HG02623 (cell line): Measurements from ENCODE around the gene ZNHIT1.
"Not testable (repeated sequence)": the region's sequence is repeated elsewhere in the genome, so short reads cannot be mapped to it uniquely, and the experiment has no call there.

ENCODE experiments used
- ATAC-seq: cut with Tn5 transposase; IDR thresholded peaks from one replicate; pipeline ENCODE4 v1.9.1; 2021; ENCODE audit warnings: moderate library complexity; ENCODE audit not compliant: unreplicated experiment

The ZNHIT1 gene

GRCh38 chr7:101240226-101241014 lies 22.5 kb downstream of the ZNHIT1 start:
- no peak for ATAC-seq

DNA sequence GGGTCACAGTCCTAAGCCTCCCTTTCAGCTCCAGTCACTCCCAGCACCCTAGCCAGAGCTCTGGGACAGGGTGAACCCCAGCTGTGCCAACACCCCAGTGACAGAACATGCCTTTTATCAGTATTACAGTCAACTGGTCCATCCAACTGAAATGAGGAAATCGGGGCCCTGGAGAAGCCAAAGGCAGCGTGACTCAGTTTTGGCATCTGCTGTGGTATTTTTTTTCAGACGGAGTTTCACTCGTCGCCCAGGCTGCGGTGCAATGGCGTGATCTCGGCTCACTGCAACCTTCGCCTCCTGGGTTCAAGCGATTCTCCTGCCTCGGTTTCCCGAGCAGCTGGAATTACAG lies 23.0 kb downstream of the ZNHIT1 start:
- ATAC-seq: no peak

GRCh38 chr7:101241443-101242349 lies 23.7 kb downstream of the ZNHIT1 start:
- no peak for ATAC-seq

DNA sequence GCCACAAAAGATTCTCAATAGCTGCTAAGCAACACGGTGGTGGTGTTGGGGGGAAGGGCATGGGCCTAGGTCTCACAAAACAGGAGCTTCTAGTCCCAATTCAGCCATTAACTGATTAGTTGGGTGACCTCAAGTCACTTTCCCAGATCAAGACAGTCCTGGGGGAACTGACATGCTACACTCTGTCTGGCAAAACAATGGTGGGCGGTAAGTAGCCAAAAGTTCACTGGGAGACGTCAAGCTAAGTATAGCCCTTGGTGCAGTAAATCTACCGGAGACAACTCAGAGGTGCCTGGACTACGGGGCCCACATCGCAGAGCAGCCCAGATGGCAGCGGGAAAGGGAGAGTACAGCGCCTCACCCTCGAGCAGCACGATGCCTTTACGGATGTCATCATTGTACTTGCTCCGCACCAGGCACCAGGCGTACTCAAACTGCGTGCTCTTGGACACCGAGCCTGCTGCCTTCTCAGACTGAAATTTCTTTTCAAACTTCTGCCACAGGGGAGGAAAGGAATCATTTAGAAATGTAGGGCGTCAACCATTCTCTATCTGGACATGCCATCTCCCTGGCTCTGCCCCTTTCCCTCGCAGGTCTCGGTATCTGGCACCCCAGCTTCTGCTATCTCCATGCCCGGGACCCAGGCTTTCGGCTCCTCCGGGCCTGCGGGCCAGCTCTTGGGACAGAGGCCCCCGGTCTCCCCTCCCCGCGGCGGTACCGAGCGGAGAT lies 25.8 kb downstream of the ZNHIT1 start:
- ATAC-seq: no peak

- ATAC-seq: peak; percentile 88
Measured at GRCh38 chr7:101244375-101245146, 26.6 kb downstream of the ZNHIT1 start, which contains the start of gene FIS1. Gene FIS1, minus strand, starts transcription at chr7:101245081. Its CDS starts 77 bp downstream, at chr7:101245004.

DNA sequence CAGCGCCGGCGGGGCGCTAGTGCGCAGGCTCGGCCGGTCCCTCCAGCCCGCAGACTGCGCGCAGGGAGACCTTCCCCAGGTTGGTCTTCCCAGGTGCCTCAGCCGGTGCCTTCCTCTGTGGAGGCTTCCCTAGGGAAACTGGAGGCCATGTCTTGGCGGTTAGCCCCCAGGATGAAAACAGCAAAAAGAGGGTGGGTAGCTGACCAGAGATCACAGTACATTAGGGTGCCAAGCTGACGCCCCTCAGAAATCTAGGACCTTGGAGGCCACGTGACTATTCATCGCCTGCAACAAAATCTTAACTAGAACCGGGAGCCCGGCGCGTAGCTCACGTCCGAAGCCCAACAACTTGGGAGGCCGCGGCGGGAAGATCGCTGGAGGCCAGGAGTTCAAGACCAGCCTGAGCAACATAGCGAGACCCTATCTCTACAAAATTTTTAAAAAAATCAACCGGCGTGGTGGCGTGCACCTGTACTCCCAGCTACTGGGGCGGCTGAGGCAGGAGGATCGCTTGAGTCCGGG lies 27.2 kb downstream of the ZNHIT1 start:
- ATAC-seq: no peak

DNA sequence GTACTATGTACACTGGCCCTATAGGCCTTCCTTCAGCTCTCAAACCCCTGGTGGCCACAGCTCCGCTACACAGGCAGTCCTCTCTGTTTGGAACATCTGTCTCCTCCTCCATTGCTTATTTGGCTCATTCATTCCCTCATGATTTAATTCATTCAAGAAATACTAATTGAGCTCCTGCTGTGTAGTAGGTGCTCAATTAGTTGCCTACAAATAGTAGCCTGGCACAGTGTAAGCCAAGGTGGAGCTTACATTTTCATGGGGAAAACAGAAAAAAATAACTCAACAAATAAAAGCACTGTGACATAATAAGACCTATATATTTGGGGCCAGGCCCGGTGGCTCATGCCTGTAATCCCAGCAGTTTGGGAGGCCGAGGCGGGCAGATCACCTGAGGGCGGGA lies 30.3 kb downstream of the ZNHIT1 start:
- no peak for ATAC-seq

- no peak for ATAC-seq
Measured at GRCh38 chr7:101250324-101250723, 32.4 kb downstream of the ZNHIT1 start.

DNA sequence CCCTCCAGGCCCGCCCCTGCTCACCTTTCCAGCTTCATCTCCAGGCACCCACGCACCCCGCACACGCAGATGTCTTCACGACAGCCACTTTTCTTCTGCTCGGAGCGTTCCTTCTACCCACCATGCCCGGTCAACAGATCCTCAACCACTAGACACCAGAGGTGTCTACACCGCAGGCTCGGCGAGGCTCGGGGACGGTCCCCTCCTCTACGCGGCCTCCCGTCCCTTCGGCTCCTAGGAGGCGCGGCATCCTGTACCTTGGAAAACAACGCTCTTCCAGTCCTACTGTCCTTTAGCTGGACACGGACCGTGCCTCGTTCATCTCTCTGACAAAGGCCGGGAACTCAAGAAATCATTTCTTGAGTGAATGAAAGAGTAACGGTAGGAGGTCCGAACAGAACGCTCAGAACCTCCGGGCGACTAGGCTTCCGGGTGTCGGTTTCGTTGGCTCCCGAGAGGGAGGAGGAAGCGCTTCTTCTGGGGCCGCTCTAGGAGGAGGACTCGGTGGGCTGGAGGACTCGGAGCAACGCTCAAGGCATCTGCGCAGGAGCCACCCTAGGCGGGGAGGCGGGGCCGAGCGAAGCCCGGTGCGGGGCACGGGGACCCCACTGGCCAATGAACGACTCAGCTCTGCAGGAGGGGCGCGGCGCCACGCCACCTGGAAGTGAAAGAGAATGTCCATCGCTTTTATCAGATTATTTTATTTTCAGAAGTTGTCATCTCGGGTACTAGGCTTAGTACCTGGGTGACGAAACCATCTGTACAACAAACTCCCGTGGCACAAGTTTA lies 34.1 kb downstream of the ZNHIT1 start:
- peak; percentile 96 for ATAC-seq

DNA sequence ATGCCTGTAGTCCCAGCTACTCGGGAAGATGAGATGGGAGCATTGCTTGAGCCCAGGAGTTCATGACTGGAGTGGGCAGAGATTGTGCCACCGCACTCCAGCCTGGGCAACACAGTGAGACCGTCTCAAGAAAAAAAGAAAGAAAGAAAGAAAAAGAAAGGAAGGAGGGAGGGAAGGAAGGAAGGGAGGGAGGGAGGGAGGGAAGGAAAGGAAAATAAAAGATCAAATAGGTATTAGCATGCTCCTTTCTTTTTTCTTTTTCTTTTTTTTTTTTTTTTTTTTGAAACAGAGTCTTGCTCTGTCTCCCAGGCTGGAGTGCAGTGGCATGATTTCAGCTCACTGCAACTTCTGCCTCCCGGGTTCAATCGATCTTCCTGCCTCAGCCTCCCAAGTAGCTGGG lies 35.2 kb downstream of the ZNHIT1 start:
- ATAC-seq: not testable (repeated sequence)

GRCh38 chr7:101255796-101256195 lies 37.8 kb downstream of the ZNHIT1 start:
- no peak for ATAC-seq

- no peak for ATAC-seq
Measured at GRCh38 chr7:101258243-101258731, 40.3 kb downstream of the ZNHIT1 start.

- ATAC-seq: not testable (repeated sequence)
Measured at GRCh38 chr7:101264102-101264706, 46.2 kb downstream of the ZNHIT1 start.

DNA sequence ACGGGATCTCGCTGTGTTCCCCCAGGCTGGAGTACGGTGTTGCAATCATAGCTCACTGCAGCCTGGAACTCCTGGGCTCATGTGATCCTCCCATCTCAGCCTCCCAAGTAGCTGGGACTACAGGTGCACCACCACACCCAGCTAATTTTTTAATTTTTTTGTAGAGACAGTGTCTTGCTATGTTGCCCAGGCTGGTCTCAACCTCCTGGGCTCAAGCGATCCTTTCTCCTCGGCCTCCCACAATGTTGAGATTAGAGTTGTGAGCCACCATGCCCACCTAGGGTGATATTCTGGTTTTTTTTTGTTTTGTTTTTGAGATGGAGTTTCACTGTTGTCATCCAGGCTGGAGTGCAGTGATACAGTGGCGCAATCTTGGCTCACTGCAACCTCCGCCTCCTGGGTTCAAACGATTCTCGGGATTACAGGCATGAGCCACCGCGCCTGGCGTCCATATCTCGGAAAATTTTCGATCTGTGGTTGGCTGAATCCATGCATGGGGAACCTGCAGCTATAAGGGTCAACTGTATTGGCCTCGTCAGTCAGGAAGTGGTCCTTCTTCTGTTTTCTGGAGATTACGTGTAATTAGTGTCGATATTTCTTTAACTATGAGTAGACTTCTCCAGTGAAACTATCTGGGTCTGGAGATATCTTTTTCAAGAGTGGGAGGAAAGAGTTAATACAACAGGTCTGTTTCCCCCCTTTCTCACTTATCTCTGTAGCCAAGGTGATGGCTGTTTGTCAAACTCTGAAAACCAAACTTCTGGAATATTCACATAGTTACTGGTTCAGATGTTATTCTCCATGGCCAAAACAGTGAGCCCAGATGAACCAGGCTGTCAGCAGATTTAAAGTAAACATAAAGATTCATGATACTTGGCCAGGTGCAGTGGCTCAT lies 47.9 kb downstream of the ZNHIT1 start:
- ATAC-seq: no peak

DNA sequence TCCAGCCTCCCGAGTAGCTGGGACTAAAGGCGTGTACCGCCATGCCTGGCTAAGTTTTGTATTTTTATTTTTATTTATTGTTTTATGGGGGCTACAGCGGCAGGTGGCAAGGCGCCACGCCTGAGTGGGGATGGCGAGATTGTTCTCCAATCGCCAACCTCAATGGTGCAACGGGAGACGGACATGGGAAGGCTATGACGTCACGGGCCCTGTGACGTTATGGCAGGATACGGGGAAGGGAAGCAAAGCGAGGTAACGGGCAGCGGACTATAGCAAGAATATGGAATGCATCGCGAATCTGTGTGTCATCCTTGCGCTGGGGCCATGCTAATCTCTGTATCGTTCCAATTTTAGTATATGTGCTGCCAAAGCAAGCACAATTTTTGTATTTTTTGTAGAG lies 51.7 kb downstream of the ZNHIT1 start:
- ATAC-seq: no peak

DNA sequence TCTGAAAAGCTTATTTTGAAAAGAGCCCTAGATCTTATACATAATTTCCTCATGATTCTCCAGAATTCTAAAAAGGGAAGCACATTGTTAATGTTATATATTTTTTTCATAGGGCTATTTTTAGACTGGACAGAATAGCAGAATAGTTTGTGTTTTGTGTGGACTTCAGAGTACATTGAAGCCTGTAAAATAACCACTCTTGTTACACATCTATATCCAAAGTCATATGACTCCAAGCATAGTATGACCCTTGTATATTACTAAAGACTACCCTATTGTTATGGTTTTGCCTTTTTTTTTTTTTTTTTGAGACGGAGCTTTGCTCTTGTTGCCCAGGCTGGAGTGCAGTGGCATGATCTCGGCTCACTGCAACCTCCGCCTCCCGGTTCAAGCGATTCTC lies 53.1 kb downstream of the ZNHIT1 start:
- ATAC-seq: no peak

DNA sequence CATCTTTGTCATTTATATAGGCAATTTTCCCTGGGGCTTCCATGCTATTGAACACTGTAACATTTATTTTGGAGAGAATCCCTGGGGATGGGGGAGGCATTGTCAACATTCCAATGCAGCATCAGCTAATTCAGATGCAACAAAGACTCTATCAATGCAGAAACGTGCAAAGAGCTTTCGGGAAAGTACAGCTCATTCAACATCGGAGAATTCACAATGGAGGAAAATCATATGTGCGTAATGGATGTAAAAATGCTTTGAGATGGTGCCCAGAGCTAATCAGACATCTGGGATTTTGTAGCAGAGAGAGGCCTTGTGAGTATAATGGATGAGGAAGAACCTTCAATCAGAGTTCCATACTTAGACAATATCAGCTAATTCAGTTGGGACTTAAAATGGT lies 55.2 kb downstream of the ZNHIT1 start:
- no peak for ATAC-seq
